DND-41 (cell line): Measurements from ENCODE around the gene MROH7.

Source experiments
- ATAC-seq: fragments of 200-7000 bp; cut with Tn5 transposase; 3 replicates; pipeline ENCODE4 v1.9.1; 2021; ENCODE audit warnings: low read depth; ENCODE audit not compliant: insufficient read depth
- DNase-seq: peaks from one replicate; pipeline ENCODE4 v3.0.0-alpha.2; 2020
- H2AFZ ChIP-seq: 2 replicates; pipeline ENCODE4 v1.6.0; 2012; ENCODE audit warnings: low read depth, low read length
- H3K27ac ChIP-seq: 2 replicates; pipeline ENCODE4 v1.5.1; 2012; ENCODE audit warnings: low read length, inconsistent platforms
- H3K27me3 ChIP-seq: fragments of 200-600 bp; sonication (generic); 2 replicates; pipeline ENCODE4 v1.6.0; 2012; ENCODE audit warnings: low read length, mild to moderate bottlenecking, inconsistent platforms; ENCODE audit not compliant: insufficient read depth, poor library complexity
- H3K36me3 ChIP-seq: 2 replicates; pipeline ENCODE4 v1.5.1; 2012; ENCODE audit warnings: low read length, inconsistent platforms; ENCODE audit not compliant: insufficient read depth
- H3K4me1 ChIP-seq: 2 replicates; pipeline ENCODE4 v1.5.1; 2012; ENCODE audit warnings: mild to moderate bottlenecking, low read length; ENCODE audit not compliant: insufficient read depth
- H3K4me2 ChIP-seq: 2 replicates; pipeline ENCODE4 v1.6.0; 2012; ENCODE audit warnings: mild to moderate bottlenecking, moderate library complexity, low read length, inconsistent platforms; ENCODE audit not compliant: insufficient read depth
- H3K4me3 ChIP-seq, 2 experiments: fragments of 200-600 bp in 1 of 2; shearing (Covaris generic) in 1 of 2; 2 replicates each; pipeline ENCODE4 v1.5.1; 2012 to 2016; ENCODE audit warnings: inconsistent platforms in 2 of 2, low read length in 2 of 2, mild to moderate bottlenecking in 2 of 2, low read depth in 1 of 2, moderate library complexity in 1 of 2
- H3K79me2 ChIP-seq: 2 replicates; pipeline ENCODE4 v1.6.0; 2012; ENCODE audit warnings: low read length, inconsistent platforms; ENCODE audit not compliant: insufficient read depth
- H3K9ac ChIP-seq: 2 replicates; pipeline ENCODE4 v1.6.0; 2012; ENCODE audit warnings: low read depth, mild to moderate bottlenecking, inconsistent platforms, low read length, moderate library complexity
- H3K9me3 ChIP-seq: 2 replicates; pipeline ENCODE4 v1.5.1; 2012; ENCODE audit warnings: low read length, moderate library complexity, mild to moderate bottlenecking, inconsistent platforms; ENCODE audit not compliant: insufficient read depth, severe bottlenecking
- H4K20me1 ChIP-seq: 2 replicates; pipeline ENCODE4 v1.6.0; 2012; ENCODE audit warnings: low read length; ENCODE audit not compliant: insufficient read depth
- EZH2 ChIP-seq: IDR thresholded peaks from 3 replicates; pipeline ENCODE4 v1.6.1; 2012; ENCODE audit warnings: borderline replicate concordance, low read depth, mild to moderate bottlenecking, moderate library complexity, low read length, inconsistent platforms; ENCODE audit not compliant: severe bottlenecking
- TF ChIP-seq, protein P1 (sequence below): IDR thresholded peaks from 2 replicates; pipeline ENCODE4 v1.5.1; 2012; ENCODE audit warnings: borderline replicate concordance, low read length, moderate library complexity, mild to moderate bottlenecking; ENCODE audit not compliant: poor library complexity, severe bottlenecking; ENCODE audit errors: extremely low read depth

Gene MROH7

GRCh38 chr1:54614563-54614962, 27.0 kb upstream of the MROH7 start:
- DNase-seq (no peak), ATAC-seq (no peak)
- H3K27ac ChIP-seq = no peak overlapping the region
- H4K20me1 ChIP-seq = no peaks in the 10 kb centered on the region
- peaks cover 3% of the 10 kb centered on the region for H3K27me3 ChIP-seq
- TF ChIP-seq, protein P1, sequence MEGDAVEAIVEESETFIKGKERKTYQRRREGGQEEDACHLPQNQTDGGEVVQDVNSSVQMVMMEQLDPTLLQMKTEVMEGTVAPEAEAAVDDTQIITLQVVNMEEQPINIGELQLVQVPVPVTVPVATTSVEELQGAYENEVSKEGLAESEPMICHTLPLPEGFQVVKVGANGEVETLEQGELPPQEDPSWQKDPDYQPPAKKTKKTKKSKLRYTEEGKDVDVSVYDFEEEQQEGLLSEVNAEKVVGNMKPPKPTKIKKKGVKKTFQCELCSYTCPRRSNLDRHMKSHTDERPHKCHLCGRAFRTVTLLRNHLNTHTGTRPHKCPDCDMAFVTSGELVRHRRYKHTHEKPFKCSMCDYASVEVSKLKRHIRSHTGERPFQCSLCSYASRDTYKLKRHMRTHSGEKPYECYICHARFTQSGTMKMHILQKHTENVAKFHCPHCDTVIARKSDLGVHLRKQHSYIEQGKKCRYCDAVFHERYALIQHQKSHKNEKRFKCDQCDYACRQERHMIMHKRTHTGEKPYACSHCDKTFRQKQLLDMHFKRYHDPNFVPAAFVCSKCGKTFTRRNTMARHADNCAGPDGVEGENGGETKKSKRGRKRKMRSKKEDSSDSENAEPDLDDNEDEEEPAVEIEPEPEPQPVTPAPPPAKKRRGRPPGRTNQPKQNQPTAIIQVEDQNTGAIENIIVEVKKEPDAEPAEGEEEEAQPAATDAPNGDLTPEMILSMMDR = no peak
- no peak for TF ChIP-seq EZH2
- H3K4me1 ChIP-seq = no peaks in the 10 kb centered on the region
- H3K79me2 ChIP-seq = no peaks in the 10 kb centered on the region
- no peaks in the 10 kb centered on the region for H3K36me3 ChIP-seq
- no peak overlapping the region for H3K4me3 ChIP-seq
- H3K4me2 ChIP-seq = no peak overlapping the region
- H3K9ac ChIP-seq = no peak overlapping the region
- no peak overlapping the region for H2AFZ ChIP-seq
- no peaks in the 10 kb centered on the region for H3K9me3 ChIP-seq

- Histone ChIP-seq H4K20me1 (no peaks in the 10 kb centered on the region), H3K9me3 (no peaks in the 10 kb centered on the region), H3K27ac (no peak overlapping the region), H3K79me2 (no peaks in the 10 kb centered on the region), H3K9ac (no peak overlapping the region), H3K4me1 (no peaks in the 10 kb centered on the region), H3K4me3 (no peak overlapping the region), H3K27me3 (peaks cover 3% of the 10 kb centered on the region), H3K4me2 (no peak overlapping the region), H2AFZ (no peak overlapping the region), H3K36me3 (no peaks in the 10 kb centered on the region)
- DNase-seq = no peak
- ATAC-seq = no peak
- no peak for TF ChIP-seq EZH2
- TF ChIP-seq, protein P1 = no peak
Observed at GRCh38 chr1:54615531-54616279, 25.9 kb upstream of the MROH7 start.

DNA sequence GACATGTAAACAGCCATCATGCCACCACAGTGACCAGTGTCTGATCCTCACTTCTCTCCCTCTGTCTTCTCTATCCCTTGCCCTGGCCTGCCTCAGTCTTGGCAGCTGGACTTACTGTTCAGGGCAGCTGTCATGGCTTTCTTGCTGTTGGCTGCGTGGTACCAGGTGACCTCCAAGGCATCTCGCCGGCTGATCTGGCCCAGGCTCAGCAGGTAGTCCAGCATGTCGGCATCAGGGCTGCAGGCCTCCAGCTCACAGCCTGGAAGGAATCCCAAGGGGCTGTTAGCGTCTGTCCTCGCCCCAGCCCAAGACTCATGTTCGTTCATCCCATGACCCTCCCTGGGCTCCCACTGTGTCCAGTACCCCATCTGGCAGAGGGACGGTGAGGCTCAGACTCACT, 21.8 kb upstream of the MROH7 start:
- no peak for DNase-seq
- H3K9ac ChIP-seq = no peak overlapping the region
- H3K27ac ChIP-seq = no peak overlapping the region
- no peaks in the 10 kb centered on the region for H3K79me2 ChIP-seq
- H3K36me3 ChIP-seq = no peaks in the 10 kb centered on the region
- no peaks in the 10 kb centered on the region for H4K20me1 ChIP-seq
- no peaks in the 10 kb centered on the region for H3K9me3 ChIP-seq
- H3K4me2 ChIP-seq = no peak overlapping the region
- ATAC-seq = no peak
- no peak overlapping the region for H3K4me3 ChIP-seq
- TF ChIP-seq, protein P1 = no peak
- TF ChIP-seq EZH2 = no peak
- H2AFZ ChIP-seq = no peak overlapping the region
- no peaks in the 10 kb centered on the region for H3K4me1 ChIP-seq
- peaks cover 3% of the 10 kb centered on the region for H3K27me3 ChIP-seq
